Hematopoietic multipotent progenitor cell treated with erythropoietin and hydrocortisone succinate and interleukin-3 and kit ligand, for 15 days (in vitro differentiated cells): ENCODE measurements around the gene CABP5.
"Not testable (repeated sequence)": the region's sequence is repeated elsewhere in the genome, so short reads cannot be mapped to it uniquely, and the experiment has no call there.

Experiments
- DNase-seq: peaks from one replicate; pipeline ENCODE4 v3.0.0-alpha.2; 2015; ENCODE audit warnings: low spot score

The CABP5 gene

DNA sequence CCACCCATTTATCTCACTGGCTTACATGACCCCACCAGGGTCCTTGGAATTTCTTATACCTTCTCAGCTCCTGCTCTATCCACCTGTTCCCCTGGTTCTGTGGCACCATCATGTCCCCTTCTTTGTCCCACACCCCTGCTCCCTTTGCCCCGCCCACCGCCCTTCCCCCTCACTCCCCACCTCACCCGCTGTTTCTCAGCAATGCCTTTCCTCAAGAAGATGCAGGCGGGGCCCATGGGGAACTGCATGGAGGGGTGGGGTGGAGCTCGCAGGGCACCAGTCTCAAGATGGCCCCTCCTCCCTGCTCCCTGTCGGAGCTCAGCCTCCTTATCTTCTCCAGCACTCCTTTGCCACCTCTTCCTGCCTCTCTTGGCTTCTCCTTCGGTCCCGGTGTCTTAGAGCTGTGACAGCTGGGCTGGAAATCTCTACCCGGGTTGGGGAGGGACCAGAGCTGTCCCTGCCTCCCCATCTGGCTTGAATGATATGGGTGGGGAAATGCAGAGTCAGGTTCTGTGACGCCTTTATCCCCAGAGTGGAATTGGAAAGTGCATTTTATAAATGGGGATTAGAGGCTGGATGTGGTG, at the start of gene CABP5:
Gene CABP5, minus strand, starts transcription at position 405 of the 584 bp plus-strand sequence. Its CDS starts 157 bp downstream, at position 248.
- DNase-seq = no peak

DNA sequence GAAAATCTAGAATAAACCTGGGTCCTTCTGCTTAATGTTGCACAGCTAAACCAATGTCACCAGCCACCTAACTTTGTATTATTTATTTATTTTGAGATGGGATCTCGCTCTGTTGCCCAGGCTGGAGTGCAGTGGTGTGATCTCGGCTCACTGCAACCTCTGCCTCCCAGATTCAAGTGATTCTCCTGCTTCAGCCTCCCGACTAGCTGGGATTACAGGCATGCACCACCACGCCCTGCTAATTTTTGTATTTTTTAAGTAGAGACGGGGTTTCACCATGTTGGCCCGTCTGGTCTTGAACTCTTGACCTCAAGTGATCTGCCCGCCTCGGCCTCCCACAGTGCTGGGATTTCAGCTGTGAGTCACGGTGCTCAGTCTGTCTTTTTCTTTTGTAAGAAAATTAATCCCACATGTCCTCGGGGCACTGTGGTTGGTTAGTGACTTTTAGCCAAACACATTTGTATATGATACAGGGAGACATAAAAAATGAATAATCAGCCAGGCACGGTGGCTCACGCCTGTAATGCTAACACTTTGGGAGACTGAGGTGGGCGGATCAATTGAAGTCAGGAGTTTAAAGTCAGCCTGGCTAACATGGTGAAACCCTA, 47.3 kb upstream of the CABP5 start:
- DNase-seq = not testable (repeated sequence)

DNA sequence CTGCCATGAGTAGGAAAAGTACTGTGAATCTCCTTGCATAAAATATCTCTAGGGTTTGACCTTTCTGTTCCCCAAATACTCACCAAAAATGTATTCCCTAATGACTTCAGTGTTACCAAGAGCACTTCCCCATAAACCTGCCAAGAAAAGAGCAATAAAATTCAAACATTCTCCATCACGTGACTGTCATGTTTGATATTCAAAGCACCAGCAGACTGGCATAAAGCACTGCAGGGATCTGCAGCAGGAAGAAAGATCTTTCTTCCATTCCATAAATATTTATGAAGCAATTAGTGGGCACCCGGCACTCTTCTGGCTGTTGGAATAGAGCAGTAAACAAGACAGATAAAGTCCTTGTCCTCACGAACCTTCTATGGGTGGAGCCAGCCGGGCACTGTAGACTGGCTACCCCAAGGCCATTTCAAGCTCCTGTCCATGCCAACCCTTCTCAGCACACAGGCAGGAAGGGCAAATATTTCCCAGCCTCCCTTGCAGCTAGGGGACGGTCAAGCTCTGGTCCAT, 46.5 kb upstream of the CABP5 start:
- no peak for DNase-seq

DNA sequence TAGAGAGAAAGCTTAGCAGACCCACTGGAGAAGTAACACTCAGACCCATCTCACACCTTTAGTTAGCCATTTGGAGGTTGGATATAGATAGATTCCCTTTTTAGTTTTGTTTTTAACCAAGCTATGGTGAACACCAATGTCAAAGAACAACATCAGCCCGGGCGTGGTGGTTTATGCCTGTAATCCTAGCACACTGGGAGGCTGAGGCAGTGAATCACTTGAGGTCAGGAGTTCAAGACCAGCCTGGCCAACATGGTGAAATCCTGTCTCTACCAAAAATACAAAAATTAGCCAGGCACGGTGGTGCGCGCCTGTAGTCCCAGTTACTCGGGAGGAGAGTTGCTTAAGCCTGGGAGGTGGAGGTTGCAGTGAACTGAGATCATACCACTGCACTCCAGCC, 45.1 kb upstream of the CABP5 start:
- DNase-seq = not testable (repeated sequence)

DNA sequence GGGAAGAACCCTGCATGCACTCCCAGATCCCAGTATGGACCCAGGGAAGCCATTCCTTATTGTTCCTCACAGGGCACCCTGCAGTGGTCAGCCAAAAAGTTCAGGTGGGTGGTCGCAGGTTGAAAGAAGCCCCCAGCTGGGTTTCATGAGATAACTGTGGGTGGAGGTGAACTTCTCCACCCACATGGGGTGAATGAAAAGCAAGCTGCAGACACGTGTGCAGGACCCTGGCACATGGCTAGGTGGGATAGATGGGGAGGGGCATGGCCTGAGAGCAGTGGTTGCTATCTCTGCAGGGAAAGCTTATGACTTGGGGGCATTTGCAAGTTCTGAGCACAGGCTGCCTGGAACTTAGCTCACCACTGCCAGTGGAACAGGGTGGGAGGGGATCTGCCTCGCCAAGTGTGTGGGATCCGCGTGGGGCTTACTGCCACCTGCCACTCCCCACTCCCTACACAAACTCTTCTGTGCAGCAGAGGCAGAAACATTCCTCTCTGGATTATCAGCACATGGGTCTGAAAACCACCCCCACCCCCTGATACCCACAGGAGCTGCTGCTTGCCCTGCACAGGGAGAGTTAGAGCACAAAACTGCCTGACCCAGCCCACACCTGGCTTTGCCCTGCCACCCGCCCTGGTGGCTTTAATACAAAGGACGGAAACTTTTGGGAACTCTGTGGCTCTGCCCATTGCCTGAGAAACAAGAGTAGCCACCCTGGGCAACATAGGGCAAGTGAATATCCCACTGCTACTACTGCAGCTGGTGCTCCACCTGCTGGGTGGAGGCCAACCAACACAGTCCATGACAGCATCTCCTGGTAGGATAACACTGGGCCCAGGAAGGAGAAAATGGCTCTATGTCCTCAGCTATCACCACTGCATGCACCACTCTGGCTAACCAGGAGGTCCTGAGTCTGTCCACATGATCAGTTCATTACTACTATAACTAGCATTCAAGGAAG, 42.3 kb upstream of the CABP5 start:
- no peak for DNase-seq

DNA sequence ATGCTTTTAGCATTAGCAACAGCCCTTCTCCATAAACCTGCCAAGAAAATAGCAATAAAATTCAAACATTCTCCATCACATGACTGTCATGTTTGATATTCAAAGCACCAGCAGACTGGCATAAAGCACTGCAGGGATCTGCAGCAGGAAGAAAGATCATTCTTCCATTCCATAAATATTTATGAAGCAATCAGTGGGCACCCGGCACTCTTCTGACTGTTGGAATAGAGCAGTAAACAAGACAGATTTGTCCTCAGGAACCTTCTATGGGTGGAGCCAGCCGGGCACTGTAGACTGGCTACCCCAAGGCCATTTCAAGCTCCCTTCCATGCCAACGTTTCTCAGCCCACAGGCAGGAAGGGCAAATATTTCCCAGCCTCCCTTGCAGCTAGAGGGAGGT, 41.2 kb upstream of the CABP5 start:
- DNase-seq = no peak

DNA sequence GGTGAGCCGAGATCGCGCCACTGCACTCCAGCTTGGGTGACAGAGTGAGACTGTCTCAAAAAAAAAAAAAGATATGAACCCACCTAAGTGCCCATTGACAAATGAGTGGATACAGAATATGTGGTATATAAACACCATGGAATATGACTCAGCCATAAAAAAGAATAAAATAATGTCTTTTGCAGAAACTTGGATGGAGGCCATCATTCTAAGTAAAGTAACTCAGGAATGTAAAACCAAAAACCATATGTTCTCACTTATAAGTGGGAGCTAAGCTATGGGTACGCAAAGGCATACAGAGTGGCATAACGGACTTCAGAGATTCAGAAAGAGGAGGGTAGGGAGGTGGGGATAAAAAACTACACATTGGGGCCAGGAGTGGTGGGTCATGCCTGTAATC, 37.2 kb upstream of the CABP5 start:
- no peak for DNase-seq

DNA sequence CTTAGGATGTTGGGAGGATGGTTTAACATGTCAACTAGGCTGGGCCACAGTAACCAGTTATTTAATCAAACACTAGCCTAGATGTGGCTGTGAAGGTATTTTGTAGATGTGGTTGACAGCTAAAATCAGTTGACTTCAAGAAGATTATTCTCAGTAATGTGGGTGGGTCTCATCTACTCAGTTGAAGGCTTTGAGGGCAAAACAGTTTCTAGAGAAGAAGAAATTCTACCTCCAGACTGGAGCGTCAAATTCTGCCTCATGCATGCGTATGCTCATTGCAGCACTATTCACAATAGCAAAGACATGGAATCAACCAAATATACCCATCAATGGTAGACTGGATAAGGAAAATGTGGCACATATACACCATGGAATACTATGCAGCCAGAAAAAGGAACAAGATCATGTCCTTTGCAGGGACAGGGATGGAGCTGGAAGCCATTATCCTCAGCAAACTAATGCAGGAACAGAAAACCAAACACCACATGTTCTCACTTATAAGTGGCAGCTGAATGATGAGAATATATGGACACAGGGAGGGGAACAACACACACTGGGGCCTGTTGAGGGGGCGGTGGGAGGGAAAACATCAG, 26.4 kb upstream of the CABP5 start:
- DNase-seq = not testable (repeated sequence)

DNA sequence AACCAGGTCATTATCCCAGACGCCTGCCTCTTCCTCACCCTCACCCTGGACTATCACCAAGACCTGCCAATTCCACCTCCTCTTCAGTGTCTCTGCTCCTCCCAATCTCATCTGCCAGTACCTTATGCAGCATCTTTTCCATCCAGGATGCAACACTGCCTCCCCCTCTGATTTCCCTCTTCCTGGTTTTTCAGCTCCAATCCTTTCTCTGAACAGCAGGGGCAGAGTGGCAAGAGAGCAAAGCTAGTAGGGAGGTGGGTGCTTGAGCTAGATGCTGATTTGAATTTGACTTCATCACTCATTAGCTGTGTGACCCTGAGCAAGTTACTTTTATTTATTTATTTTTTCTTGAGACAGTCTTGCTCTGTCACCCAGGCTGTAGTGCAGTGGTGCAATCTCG, 25.6 kb upstream of the CABP5 start:
- DNase-seq = no peak

DNA sequence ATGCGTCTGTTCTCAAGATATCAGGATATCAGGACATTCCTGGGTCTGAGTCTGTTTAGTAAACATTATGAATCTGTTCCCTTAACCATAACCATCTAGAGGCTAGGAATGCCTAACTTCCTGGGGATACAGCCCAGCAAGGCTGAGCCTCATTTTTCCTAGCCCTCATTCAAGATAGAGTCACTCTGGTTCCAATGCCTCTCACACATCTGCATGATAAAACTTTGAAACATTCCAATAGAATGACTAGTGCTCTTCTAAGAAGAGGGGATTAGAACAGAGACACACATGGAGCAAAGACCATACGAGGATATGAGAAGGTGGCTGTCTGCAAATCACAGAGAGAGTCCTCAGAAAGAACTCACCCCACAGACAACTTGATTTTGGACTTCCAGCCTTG, 20.6 kb upstream of the CABP5 start:
- DNase-seq = no peak

DNA sequence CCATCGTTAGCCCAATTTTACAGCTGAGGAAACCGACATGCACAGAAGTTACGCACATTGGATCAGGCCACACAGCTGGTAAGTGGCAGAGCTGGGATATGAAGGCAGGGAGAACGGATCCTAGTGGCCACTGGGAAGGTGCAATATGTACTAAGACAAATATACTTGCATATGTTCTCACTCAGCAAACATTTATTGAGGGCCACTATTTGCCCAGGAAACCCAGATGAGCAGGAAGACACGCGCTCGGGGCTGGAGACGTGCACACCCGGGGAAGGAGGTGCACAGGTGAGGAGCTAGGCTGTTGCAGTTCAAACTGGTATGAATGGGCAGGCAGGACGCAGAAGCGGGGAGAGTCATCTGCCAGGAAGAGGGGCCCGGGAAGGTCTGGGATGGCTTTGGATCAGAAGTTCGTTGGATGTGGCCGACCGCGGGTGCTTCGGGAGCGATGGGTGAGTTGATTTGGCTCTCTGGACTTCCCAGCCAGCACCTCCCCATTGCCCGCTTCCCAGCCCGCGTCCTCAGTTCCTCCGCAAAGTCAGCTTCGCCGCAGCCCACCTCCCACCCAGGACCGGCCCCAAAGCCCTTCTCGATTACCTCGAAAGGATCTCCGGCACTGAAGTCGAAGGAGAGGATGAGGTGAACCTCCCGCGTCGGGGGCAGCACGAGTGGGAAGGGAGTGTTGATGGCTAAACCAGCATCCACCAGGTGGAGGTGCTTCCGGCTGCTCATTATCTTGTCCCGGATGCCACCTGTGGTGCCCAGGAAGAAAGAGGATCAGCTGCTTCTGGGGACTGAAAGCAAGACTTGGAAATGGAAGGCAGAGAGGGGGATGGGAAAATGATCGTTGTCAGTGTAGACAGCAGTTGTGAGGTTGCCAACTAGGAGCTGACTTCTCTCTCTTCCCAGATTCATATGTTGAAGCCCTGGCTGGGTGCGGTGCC, 17.8 kb upstream of the CABP5 start:
- no peak for DNase-seq

DNA sequence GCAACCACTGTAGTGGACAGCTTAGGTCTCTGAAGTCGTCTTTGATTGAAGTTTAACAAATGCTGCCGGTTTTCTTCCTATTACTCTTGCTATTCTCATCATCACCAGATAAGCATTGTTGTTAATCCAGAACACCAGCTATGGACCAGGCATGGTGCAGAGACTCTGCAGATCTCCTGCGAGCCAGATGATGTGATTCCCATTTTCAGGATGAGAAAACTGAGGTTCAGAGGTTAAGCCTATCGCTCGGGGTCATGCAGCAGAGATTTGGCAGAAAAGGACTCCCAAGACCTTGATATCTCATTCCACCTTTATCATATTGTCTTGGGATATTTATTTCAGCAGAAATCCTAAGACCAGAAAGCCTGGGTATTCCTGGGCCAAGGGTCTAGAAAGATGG, 16.5 kb upstream of the CABP5 start:
- DNase-seq = no peak

DNA sequence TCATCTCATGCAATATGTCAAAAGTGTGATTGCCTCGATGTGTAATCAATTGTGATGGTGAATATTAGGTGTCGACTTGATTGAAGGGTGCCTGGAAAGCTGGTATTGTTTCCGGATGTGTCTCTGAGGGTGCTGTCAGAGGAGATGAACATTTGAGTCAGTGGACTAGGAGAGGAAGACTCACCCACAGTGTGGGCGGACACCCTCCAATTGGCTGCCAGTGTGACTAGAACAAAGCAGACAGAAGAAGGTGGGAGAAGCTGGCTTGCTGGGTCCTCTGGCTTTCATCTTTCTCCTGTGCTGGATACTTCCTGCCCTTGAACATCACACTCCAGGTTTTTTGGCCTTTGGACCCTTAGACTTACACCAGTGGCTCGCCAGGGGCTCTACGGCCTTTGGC, 15.5 kb upstream of the CABP5 start:
- no peak for DNase-seq

DNA sequence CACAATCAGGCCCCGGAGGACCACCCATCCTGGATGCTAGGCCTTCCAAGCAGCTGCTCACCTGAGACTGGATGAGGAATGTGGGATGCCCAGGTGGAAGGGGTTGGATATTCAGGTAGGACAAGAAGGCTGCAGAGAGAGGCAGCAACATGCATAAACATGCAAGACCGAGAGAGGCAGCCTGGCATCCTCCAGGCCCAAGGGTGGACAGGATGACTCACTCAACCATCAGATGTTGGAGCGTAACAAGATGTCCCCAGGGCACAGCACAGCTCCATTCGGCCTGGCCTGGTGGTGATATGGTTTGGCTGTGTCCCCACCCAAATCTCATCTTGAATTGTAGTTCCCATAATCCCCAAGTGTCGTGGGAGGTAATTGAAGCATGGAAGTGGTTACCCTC, 10.0 kb upstream of the CABP5 start:
- no peak for DNase-seq

DNA sequence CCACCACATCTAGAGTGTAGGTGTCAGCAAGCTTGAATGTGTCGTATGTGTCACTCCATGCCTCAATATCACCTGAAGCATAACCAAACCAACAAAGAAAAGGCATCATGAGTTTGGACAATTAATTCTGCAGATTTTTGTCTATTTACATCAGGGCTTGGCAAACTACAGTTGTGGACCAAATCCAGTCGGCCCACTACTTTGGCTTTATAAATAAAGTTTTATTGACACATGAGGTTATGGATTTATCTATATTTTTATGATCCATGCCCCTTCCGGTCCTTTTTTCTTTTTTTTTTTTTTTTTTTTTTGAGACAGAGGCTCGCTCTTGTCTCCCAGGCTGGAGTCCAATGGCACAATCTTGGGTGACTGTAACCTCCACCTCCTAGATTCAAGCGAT, 9.2 kb upstream of the CABP5 start:
- DNase-seq = no peak

DNA sequence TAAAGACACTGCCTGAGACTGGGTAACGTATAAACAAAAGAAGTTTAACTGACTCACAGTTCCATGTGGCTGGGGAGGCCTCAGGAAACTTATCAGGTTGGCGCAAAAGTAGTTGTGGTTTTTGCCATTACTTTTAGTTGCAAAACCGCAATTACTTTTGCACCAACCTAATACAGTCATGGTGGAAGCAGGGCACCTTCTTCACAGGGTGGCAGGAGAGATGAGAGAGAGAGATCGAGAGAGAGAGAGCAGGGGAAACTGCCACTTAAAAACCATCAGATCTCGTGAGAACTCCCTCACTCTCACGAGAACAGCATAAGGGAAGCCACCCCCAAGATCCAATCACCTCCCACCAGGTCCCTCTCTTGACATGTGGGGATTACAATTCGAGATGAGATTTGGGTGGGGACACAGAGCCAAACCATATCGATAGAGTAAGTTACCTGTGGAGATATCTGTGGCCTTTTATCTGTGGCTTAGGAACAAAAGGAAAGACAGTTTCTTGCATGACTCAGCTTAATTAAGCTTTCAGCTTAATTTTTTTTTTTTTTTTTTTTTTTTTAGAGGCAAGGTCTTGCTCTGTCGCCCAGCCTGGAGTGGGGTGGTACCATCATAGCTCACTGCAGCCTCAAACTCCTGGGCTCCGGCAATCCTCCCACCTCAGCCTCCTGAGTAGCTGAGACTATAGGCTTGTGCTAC, 7.6 kb upstream of the CABP5 start:
- DNase-seq = no peak

DNA sequence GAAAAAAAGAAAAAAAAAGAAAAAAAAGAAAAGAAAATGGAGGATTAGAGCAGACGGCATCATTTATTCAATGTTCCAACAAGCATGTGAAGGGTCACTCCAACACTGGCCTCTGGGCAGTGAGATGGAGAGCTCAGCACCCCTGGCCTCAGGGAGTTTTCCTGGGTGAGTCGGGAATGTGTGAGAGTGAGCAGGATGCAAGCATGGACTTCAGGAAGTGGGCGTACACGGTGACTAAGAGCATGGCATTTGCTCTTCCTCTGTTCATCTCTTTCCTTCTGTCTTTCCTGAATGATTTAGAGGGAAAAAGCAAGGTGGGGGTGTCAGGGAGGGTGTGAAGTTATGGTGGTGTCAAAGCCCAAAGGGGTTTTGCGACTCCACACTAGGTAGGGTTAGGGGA, 682 bp upstream of the CABP5 start:
- DNase-seq = no peak

DNA sequence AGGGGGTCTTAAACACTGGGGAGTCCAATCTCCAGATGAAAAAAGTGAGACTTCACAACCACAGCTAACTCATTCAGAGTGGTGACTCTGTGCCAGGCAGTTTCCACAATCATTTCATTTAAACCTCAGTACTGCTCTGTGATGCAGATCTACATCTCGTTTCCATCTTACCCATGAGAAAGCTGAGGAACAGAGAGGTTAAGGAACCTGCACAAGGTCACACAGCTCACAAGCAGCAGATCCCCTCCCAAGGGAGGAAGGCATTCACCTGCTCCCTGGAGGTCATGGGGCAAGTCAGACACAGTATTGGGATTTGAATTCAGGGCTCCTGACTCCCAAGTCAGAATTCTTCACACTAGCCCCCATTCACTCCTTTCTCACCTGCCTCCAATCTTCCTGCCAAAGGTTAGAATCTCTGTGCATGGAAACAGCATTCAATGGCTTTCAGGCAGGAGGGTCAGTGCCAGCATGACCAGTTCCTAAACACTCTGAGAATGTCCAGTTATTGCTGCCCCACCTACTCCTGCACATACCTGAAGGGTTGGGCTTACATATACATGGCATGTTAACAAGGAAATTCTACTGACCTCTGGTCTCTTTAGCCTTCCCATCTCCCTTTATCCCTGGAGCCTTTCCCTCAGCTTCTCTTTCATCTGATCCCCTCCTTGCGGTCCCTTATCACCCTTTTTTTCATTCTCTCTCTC, 1.9 kb downstream of the CABP5 start:
- no peak for DNase-seq

DNA sequence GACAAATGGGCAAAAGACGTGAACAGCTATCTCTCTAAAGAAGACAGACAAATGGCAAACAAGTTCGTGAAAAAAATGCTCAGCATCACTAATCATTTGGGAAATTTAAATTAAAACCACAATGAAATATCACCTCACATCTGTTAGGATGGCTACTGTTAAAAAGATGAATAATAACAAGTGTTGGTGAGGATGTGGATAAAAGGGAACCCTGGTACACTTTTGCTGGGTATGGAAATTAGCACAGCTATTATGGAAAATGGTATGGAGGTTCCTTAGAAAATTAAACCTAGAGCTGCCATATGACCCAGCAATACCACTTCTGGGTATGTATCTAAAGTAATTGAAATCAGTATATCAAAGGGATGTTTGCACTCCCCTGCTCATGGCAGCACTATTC, 7.1 kb downstream of the CABP5 start:
- DNase-seq = no peak

DNA sequence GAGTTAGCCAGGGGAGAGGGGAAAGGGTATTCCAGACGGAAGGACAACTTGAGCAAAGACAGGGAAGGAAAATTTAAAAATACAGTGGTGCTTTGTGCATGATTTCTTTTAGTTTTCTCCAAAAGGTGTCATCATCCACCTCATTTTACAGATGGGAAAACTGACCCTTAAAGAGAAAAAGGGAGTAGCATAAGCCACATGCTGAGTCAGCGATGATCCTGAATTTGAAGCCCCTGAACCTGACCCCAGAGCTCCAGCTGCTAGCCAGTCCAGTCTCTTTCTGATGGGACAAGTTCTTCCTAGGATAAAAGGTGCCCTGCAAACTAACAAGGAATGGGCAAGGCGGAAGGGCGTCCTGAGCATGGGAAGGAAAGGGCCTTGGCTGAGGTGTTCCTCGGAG, 10.3 kb downstream of the CABP5 start:
- no peak for DNase-seq
